HCEC 1CT (cell line): ENCODE data around the gene METRN.
"Not testable (repeated sequence)": the region's sequence is repeated elsewhere in the genome, so short reads cannot be mapped to it uniquely, and the experiment has no call there.

ENCODE experiments used
- DNase-seq: peaks from one replicate; pipeline ENCODE4 v3.0.0-alpha.2; 2017

The METRN gene

GRCh38 chr16:739560-740458 lies 24.9 kb downstream of the METRN start:
- DNase-seq = no peak

GRCh38 chr16:740459-740763 lies 25.5 kb downstream of the METRN start:
- DNase-seq = no peak

- DNase-seq = peak; percentile 83
Observed at GRCh38 chr16:740764-741505, 26.0 kb downstream of the METRN start, which contains the start of gene CIAO3. CIAO3 (minus strand) TSS chr16:740997; CDS start chr16:740985, 12 bp downstream.

- DNase-seq = no peak
Observed at GRCh38 chr16:741986-742629, 27.2 kb downstream of the METRN start.

GRCh38 chr16:742894-743293 lies 28.0 kb downstream of the METRN start:
- DNase-seq = not testable (repeated sequence)

- no peak for DNase-seq
Observed at GRCh38 chr16:743794-744500, 29.0 kb downstream of the METRN start.

GRCh38 chr16:745739-746138 lies 30.8 kb downstream of the METRN start:
- no peak for DNase-seq

GRCh38 chr16:746637-747036 lies 31.7 kb downstream of the METRN start:
- no peak for DNase-seq

- no peak for DNase-seq
Observed at GRCh38 chr16:747978-748746, 33.2 kb downstream of the METRN start.

- DNase-seq = peak; percentile 67
Observed at GRCh38 chr16:749010-749409, 34.1 kb downstream of the METRN start.

- no peak for DNase-seq
Observed at GRCh38 chr16:750485-750884, 35.6 kb downstream of the METRN start.

GRCh38 chr16:751152-752006 lies 36.5 kb downstream of the METRN start:
- no peak for DNase-seq

- no peak for DNase-seq
Observed at GRCh38 chr16:752007-752312, 37.0 kb downstream of the METRN start.

GRCh38 chr16:754121-754607 lies 39.2 kb downstream of the METRN start:
- not testable (repeated sequence) for DNase-seq

GRCh38 chr16:754656-755055 lies 39.7 kb downstream of the METRN start:
- no peak for DNase-seq

- no peak for DNase-seq
Observed at GRCh38 chr16:756428-756827, 41.5 kb downstream of the METRN start.

GRCh38 chr16:759110-759910 lies 44.4 kb downstream of the METRN start:
- no peak for DNase-seq

GRCh38 chr16:760065-760464 lies 45.1 kb downstream of the METRN start:
- no peak for DNase-seq

GRCh38 chr16:760545-761343 lies 45.8 kb downstream of the METRN start, which contains the start of gene MSLN:
MSLN (plus strand) TSS chr16:760734; CDS start chr16:762681, 1,947 bp downstream.
- DNase-seq = no peak
